B cell (primary cell): Measurements from ENCODE around the gene SRCAP. TPM values are rescaled to one million over a fixed set of nuclear protein-coding genes. Genes with fewer than 3 reads are reported as not detected.
A peak's percentile ranks its signal among the peaks of the same experiment; 100 is the strongest.

Source experiments
- ATAC-seq: fragments of 200-7000 bp; cut with Tn5 transposase; one replicate; pipeline ENCODE4 v1.10.0; 2021; ENCODE audit warnings: low read depth, mild to moderate bottlenecking, moderate number of reproducible peaks, moderate library complexity
- CTCF ChIA-PET: fragments of 350-600 bp; sonication (Branson Sonifier 250); formaldehyde crosslinking; loops from one replicate; lab custom pipeline; 2021; ENCODE audit warnings: antibody characterized with exemption, inconsistent platforms; lab: Charles Lee
- POLR2A ChIA-PET: fragments of 350-600 bp; sonication (Branson Sonifier 250); formaldehyde crosslinking; loops from one replicate; lab custom pipeline; 2021; ENCODE audit warnings: antibody characterized with exemption; lab: Charles Lee
- DNase-seq: peaks from one replicate; pipeline ENCODE4 v3.0.0; 2013
- H2AFZ ChIP-seq: 2 replicates; pipeline ENCODE4 v1.6.1; 2012; ENCODE audit warnings: mild to moderate bottlenecking, low read depth, low read length; ENCODE audit not compliant: insufficient read depth, poor library complexity, severe bottlenecking
- H3K27ac ChIP-seq, 2 donors: 1 replicate in 1 of 2; 2 replicates in 1 of 2; pipeline ENCODE4 v1.5.1; 2012 to 2013; ENCODE audit warnings: low read length in 2 of 2, mild to moderate bottlenecking in 2 of 2, moderate library complexity in 1 of 2
- H3K27me3 ChIP-seq, 4 experiments: fragments of 200-600 bp in 1 of 4; sonication (generic) in 1 of 4; replicated peaks in 1 of 4; 1 replicate in 2 of 4; 2 replicates in 2 of 4; pipeline versions ENCODE4 v1.6.1 to v1.7.0; 2013 to 2016; ENCODE audit warnings: low read length in 3 of 4, mild to moderate bottlenecking in 2 of 4, mixed read lengths in 1 of 4, moderate library complexity in 1 of 4; ENCODE audit not compliant: insufficient read depth in 4 of 4, control insufficient read depth in 3 of 4; ENCODE audit errors: control extremely low read depth in 1 of 4
- H3K36me3 ChIP-seq, 2 experiments: replicated peaks in 1 of 2; 1 replicate in 1 of 2; 2 replicates in 1 of 2; pipeline versions ENCODE4 v1.6.1 to v1.7.1; 2013; ENCODE audit warnings: low read length in 1 of 2; ENCODE audit not compliant: insufficient read depth in 2 of 2, control insufficient read depth in 1 of 2; ENCODE audit errors: control extremely low read depth in 1 of 2, extremely low read depth in 1 of 2
- H3K4me1 ChIP-seq, 2 donors: fragments of 200-600 bp in 1 of 2; sonication (generic) in 1 of 2; 1 replicate in 1 of 2; 2 replicates in 1 of 2; pipeline versions ENCODE4 v1.5.1 to v1.6.1; 2013 to 2017; ENCODE audit warnings: low read length in 2 of 2; ENCODE audit not compliant: control insufficient read depth in 2 of 2, insufficient read depth in 2 of 2
- H3K4me2 ChIP-seq: replicated peaks from 2 replicates; pipeline ENCODE3; 2012; ENCODE audit warnings: mild to moderate bottlenecking, low read depth, low read length; ENCODE audit not compliant: poor library complexity, severe bottlenecking
- H3K4me3 ChIP-seq, 5 experiments: fragments of 200-600 bp in 1 of 5; sonication (generic) in 1 of 5; 1 replicate in 3 of 5; 2 replicates in 2 of 5; pipeline versions ENCODE4 v1.5.1 to v1.7.0; 2011 to 2016; ENCODE audit warnings: low read length in 4 of 5, mild to moderate bottlenecking in 4 of 5, low read depth in 2 of 5, control low read depth in 1 of 5, moderate library complexity in 1 of 5; ENCODE audit not compliant: insufficient read depth in 1 of 5; ENCODE audit errors: control extremely low read depth in 1 of 5, extremely low read depth in 1 of 5
- H3K79me2 ChIP-seq: fragments of 200-600 bp; sonication (generic); one replicate; pipeline ENCODE4 v1.6.0; 2016; ENCODE audit warnings: low read length; ENCODE audit not compliant: control insufficient read depth, insufficient read depth
- H3K9ac ChIP-seq: fragments of 200-600 bp; sonication (generic); 2 replicates; pipeline ENCODE4 v1.6.1; 2017; ENCODE audit warnings: mild to moderate bottlenecking, low read length, moderate library complexity
- H3K9me3 ChIP-seq, 3 donors: one replicate each; pipeline versions ENCODE4 v1.6.1 to v1.7.1; 2013; ENCODE audit warnings: low read length in 2 of 3; ENCODE audit not compliant: control insufficient read depth in 2 of 3, insufficient read depth in 1 of 3; ENCODE audit errors: control extremely low read depth in 1 of 3
- H4K20me1 ChIP-seq: 2 replicates; pipeline ENCODE4 v1.6.0; 2012; ENCODE audit warnings: mild to moderate bottlenecking, low read length; ENCODE audit not compliant: insufficient read depth, control insufficient read depth, poor library complexity, severe bottlenecking
- H3K27ac Mint-ChIP-seq: one replicate; pipeline ENCODE4 v1.8.0; 2021; ENCODE audit warnings: mixed read lengths
- H3K27me3 Mint-ChIP-seq: one replicate; pipeline ENCODE4 v1.8.0; 2021; ENCODE audit warnings: mixed read lengths
- H3K4me1 Mint-ChIP-seq: one replicate; pipeline ENCODE4 v1.8.0; 2021; ENCODE audit warnings: mixed read lengths
- H3K4me3 Mint-ChIP-seq: one replicate; pipeline ENCODE4 v1.8.0; 2021; ENCODE audit warnings: mixed read lengths
- H3K9me3 Mint-ChIP-seq: one replicate; pipeline ENCODE4 v1.8.0; 2022; ENCODE audit warnings: mixed read lengths; ENCODE audit not compliant: insufficient read depth
- CTCF ChIP-seq: fragments of 200-600 bp; IDR thresholded peaks from one replicate; pipeline ENCODE4 v1.8.0; 2022; ENCODE audit warnings: antibody characterized with exemption, mild to moderate bottlenecking
- EZH2 ChIP-seq: IDR thresholded peaks from 2 replicates; pipeline ENCODE4 v1.6.1; 2012; ENCODE audit warnings: borderline replicate concordance, low read depth, mild to moderate bottlenecking, moderate library complexity, low read length; ENCODE audit not compliant: insufficient read depth, poor library complexity, severe bottlenecking
- WGBS: methylation state at CpG from one replicate; pipeline ENCODE4 v1.1.5; 2013; ENCODE audit warnings: missing lambda C conversion rate; ENCODE audit not compliant: insufficient coverage; 5-methylcytosine and 5-hydroxymethylcytosine counted together
- intact Hi-C: fragments of 100-400 bp; cut with micrococcal nuclease; formaldehyde crosslinking; loops from one replicate; pipeline ENCODE4 v1.10.0; 2022
- polyA plus RNA-seq: library from polyadenylated mRNA; depleted of rRNA; stranded (reverse); fragments of >200 nt; gene quantifications from 2 replicates; pipeline ENCODE4 v1.2.3, GENCODE V29; 2012
- total RNA-seq, 2 donors: library from RNA; stranded (reverse); fragments of 120-200 nt in 1 of 2; gene quantifications; 1 replicate in 1 of 2; 2 replicates in 1 of 2; pipeline versions ENCODE4 v1.2.3 to v1.2.4, GENCODE V29; 2013 to 2022

The SRCAP gene
- total and polyA plus RNA-seq, 2 donors (not counting 1 experiment from before 2014, with no cell fraction given) = 20.9 to 145 TPM

GRCh38 chr16:30750876-30751465 lies 52.0 kb downstream of the SRCAP start:
- peaks cover 3 to 5% of the 10 kb centered on the region in 2 donors for H3K4me1 ChIP-seq
- DNase-seq = no peak
- no peak for ATAC-seq
- no peaks in the 10 kb centered on the region for H3K27me3 ChIP-seq
- Mint-ChIP-seq H3K4me1 (peaks cover 19% of the 10 kb centered on the region), H3K27me3 (no peaks in the 10 kb centered on the region), H3K4me3 (peak overlapping the region; percentile 60), H3K9me3 (no peaks in the 10 kb centered on the region), H3K27ac (no peak overlapping the region)
- H4K20me1 ChIP-seq = no peaks in the 10 kb centered on the region
- no peak overlapping the region for H3K9ac ChIP-seq
- H3K79me2 ChIP-seq = peaks cover 9% of the 10 kb centered on the region
- peaks cover 0 to 27% of the 10 kb centered on the region in 2 experiments for H3K36me3 ChIP-seq
- no peaks in the 10 kb centered on the region for H3K9me3 ChIP-seq
- WGBS = 98% methylated on average over 20 of the region's 20 CpGs
- no peak overlapping the region for H3K4me3 ChIP-seq
- TF ChIP-seq EZH2 (no peak), CTCF (no peak)
- ChIA-PET POLR2A (no interaction called here), CTCF (no interaction called here)
- intact Hi-C loops = no loop called here
- no peak overlapping the region for H2AFZ ChIP-seq
- H3K4me2 ChIP-seq = no peak overlapping the region
- H3K27ac ChIP-seq = no peak overlapping the region

- Histone ChIP-seq H3K27me3 (no peaks in the 10 kb centered on the region), H3K9ac (no peak overlapping the region), H3K79me2 (peaks cover 9% of the 10 kb centered on the region), H3K9me3 (no peaks in the 10 kb centered on the region), H3K36me3 (peaks cover 0 to 40% of the 10 kb centered on the region in 2 experiments), H3K27ac (no peak overlapping the region), H4K20me1 (no peaks in the 10 kb centered on the region), H3K4me1 (peaks cover under 1% of the 10 kb centered on the region in 2 donors), H3K4me2 (no peak overlapping the region), H3K4me3 (no peak overlapping the region), H2AFZ (no peak overlapping the region)
- intact Hi-C loops = no loop called here
- Mint-ChIP-seq H3K27me3 (no peaks in the 10 kb centered on the region), H3K9me3 (no peaks in the 10 kb centered on the region), H3K4me1 (peaks cover 7% of the 10 kb centered on the region), H3K27ac (no peak overlapping the region), H3K4me3 (no peak overlapping the region)
- WGBS = 91% methylated on average over 4 of the region's 4 CpGs
- CTCF ChIA-PET = no interaction called here
- DNase-seq = no peak
- no peak for TF ChIP-seq EZH2
- no peak for TF ChIP-seq CTCF
- no peak for ATAC-seq
- POLR2A ChIA-PET = no interaction called here
Measured at GRCh38 chr16:30753596-30753995, 54.6 kb downstream of the SRCAP start.
